ENCODE data around the gene FNDC3B.

The FNDC3B gene

DNA sequence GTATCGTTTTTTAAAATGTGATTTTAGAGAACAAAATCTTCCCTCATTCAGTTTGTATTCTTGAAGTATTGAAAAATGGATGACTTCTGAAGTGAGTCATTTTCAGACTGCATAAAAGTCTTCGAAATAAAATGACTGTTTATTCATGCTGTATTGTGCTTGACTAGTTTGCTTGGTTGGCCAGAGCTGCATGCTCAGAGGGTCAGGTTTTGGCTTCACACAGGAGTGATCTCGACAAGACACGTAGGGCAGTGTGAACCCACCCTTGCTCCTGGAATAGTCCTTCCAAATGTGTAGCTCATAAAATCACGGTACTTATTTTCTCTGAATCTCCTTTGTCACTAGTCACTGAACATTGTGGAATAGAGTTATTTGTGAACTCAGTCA is 73.3 kb downstream of the FNDC3B start:
- DNase-seq (ENCODE audit: low read depth in 1 of 2, low spot score in 1 of 2), result no peak

GRCh38 chr3:172113710-172114109 is 74.3 kb downstream of the FNDC3B start:
- DNase-seq (ENCODE audit: low read depth in 1 of 2, low spot score in 1 of 2), result no peak

- no peak for DNase-seq (ENCODE audit: low read depth in 1 of 2, low spot score in 1 of 2)
These were observed 75.7 kb downstream of the FNDC3B start for GRCh38 chr3:172115059-172115458.

GRCh38 chr3:172115787-172116186 is 76.4 kb downstream of the FNDC3B start:
- no peak for DNase-seq (ENCODE audit: low read depth in 1 of 2, low spot score in 1 of 2)

- DNase-seq (ENCODE audit: low read depth in 1 of 2, low spot score in 1 of 2), result no peak
These were observed 78.6 kb downstream of the FNDC3B start for GRCh38 chr3:172118019-172118418.

- no peak for DNase-seq (ENCODE audit: low read depth in 1 of 2, low spot score in 1 of 2)
These were observed 80.0 kb downstream of the FNDC3B start for GRCh38 chr3:172119266-172119969.

GRCh38 chr3:172120912-172121311 is 81.5 kb downstream of the FNDC3B start:
- no peak for DNase-seq (ENCODE audit: low read depth in 1 of 2, low spot score in 1 of 2)

GRCh38 chr3:172121981-172122380 is 82.6 kb downstream of the FNDC3B start:
- no peak for DNase-seq (ENCODE audit: low read depth in 1 of 2, low spot score in 1 of 2)

- DNase-seq (ENCODE audit: low read depth in 1 of 2, low spot score in 1 of 2), result no peak
These were observed 84.9 kb downstream of the FNDC3B start for GRCh38 chr3:172124271-172124670.

- no peak for DNase-seq (ENCODE audit: low read depth in 1 of 2, low spot score in 1 of 2)
These were observed 85.7 kb downstream of the FNDC3B start for GRCh38 chr3:172125053-172125452.

DNA sequence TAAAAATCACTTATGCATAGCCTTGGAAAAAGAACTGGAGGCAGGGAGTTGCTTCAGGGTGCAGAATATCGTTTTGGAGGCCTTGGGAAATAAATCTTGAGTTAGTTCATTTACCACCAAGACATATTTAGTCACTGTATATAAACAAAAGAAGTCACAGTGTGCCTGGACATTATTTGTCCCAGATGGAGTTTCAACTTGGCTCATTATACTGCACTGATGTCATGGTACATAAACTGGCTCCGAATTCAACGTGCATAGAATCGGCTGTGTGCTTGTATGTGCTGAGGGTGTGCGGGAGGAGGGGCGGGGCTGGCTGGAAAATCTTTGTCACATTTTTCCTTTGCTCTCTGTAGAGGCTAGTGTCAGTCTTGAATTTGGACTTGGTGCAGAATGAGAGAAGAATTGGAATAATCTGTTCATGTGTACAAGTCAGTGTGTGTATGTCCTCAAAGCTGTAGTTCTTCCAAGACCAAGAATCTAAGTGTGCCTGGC is 86.6 kb downstream of the FNDC3B start:
- DNase-seq (ENCODE audit: low read depth in 1 of 2, low spot score in 1 of 2), result no peak

DNA sequence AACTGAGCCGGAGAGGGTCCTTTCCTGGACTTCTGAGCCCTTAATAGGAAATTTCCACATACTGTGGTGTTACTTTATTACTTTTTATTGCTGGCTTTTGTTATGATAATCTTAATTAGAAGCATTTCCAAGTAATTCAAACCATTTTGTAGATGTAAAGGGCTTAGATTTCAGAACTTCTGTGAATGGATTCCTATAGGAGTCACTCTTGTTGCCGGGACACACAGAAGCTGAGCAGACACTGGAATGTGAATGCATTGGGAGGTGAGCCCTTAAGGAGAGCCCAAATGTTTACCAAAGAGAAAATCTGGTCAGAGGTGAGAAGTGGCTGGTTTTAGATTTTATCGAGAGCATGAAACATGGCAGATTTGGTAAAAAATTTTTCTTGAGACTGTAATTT is 87.4 kb downstream of the FNDC3B start:
- DNase-seq (ENCODE audit: low read depth in 1 of 2, low spot score in 1 of 2), result no peak

GRCh38 chr3:172127141-172127540 is 87.8 kb downstream of the FNDC3B start:
- no peak for DNase-seq (ENCODE audit: low read depth in 1 of 2, low spot score in 1 of 2)

- DNase-seq (ENCODE audit: low read depth in 1 of 2, low spot score in 1 of 2), result no peak
These were observed 88.7 kb downstream of the FNDC3B start for GRCh38 chr3:172127929-172128580.

GRCh38 chr3:172128858-172129257 is 89.5 kb downstream of the FNDC3B start:
- DNase-seq (ENCODE audit: low read depth in 1 of 2, low spot score in 1 of 2), result no peak

GRCh38 chr3:172129498-172129849 is 90.1 kb downstream of the FNDC3B start:
- no peak for DNase-seq (ENCODE audit: low read depth in 1 of 2, low spot score in 1 of 2)

DNA sequence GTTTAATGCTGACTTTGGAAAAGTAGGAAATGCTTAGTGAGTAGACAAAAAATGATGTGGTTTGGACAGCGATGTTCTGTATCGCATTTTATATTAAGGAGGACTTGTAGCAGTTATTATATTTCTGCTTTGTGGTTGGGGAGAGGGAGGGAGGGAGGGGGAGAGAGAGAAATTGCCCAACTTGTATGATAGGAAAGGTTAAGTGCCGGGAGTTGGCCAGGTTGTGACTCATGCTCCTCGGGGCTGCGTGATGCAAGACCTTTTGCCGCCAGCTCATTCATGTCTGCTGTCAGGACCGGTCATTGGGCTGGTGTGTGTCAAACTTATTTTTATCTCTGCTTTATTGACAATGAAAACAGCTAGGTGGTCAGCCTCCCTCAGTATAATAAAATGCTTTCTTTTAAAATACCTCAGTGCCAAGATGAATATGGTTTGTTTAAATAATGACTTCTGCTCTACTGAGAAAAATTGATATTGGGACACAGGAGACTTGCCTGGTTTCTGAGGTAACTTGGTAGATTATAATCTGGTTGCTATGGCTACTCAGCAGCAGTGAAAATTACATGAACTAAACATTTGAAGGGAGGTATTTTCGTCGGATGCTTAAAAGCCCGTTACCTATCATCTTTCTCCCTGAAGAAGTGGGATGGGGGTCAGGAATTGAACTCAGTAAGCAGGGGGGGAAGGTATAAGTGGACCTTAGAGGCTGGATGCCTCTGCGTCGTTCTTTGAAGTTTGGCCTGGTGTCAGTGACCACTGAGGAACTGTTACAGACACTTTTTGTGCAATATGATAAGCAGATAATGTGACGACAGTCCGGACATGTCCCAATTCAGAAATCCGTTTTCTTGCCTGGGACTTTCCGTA is 90.7 kb downstream of the FNDC3B start:
- DNase-seq (ENCODE audit: low read depth in 1 of 2, low spot score in 1 of 2), result no peak

DNA sequence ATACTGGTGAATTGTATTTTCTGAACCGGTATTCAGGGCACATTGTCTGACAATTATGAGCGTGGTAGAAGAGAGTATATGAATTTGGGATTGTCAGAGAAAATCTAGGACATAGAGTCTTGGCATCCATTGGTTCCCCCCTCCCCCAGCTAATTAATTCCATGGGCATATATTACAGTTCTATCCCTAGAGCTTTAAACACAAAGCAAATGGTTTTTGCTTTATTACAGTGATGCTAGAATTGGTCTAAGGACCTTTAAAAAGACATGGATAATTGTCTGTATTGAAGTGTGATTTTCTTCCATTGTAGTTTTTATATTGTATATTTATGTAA is 91.3 kb downstream of the FNDC3B start:
- DNase-seq (ENCODE audit: low read depth in 1 of 2, low spot score in 1 of 2), result no peak

DNA sequence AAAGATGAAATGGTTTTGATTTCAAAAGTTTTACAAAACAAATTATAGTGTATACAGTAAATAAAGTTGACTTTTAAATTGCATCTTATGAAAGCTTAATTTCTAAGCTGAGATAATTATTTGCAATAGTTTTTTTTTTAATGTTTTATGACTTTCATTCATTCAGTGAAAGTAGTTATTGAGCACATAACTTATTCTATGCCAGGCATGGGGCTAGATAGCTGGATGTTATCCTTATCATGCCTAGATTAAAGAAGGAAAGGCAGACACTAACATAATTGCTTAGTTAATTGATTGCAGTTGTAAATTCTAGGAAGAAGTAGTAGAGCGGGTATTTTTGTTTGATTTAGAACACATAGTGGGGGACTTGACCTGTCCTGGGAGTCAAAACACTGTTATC is 92.4 kb downstream of the FNDC3B start:
- no peak for DNase-seq (ENCODE audit: low read depth in 1 of 2, low spot score in 1 of 2)

DNA sequence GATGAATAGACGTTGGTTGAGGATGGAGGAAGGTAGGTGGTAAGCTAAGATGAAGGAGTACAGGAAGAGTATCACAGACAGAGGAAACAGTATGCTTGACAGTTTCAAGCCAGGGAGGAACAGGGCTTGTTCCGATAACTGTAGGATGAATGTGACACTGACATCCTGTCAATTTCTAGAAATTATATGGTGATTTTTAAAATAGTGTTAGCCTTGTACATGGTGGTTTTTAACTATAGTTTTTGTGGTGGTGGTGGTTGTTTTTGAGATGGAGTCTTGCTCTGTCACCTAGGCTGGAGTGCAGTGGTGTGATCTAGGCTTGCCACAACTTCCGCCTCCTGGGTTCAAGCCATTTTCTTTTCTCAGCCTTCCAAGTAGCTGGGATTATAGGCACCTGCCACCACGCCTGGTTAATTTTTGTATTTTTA is 92.8 kb downstream of the FNDC3B start:
- DNase-seq (ENCODE audit: low read depth in 1 of 2, low spot score in 1 of 2), result no peak

- no peak for DNase-seq (ENCODE audit: low read depth in 1 of 2, low spot score in 1 of 2)
These were observed 93.4 kb downstream of the FNDC3B start for GRCh38 chr3:172132721-172133311.

DNA sequence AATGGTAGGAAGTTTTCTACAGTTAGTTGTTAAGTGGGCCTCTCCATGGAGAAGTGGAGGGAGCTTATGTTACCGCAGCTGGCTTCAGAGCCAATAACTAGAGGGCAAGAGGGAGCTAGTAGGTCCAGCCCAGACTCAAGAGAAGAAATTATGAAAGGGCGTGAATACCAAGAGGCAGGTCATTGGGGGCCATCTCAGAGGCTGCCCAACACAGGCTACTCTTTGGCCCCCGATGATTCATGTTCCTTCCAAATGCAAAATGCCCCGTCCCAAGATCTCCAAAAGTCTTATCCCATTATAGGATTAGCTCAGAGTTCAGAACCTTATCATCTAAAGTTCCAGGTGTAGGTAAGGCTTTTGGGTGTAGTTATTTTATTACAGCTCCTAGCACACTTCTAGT is 94.5 kb downstream of the FNDC3B start:
- no peak for DNase-seq (ENCODE audit: low read depth in 1 of 2, low spot score in 1 of 2)
